ENCODE results near the gene FAM20C. TPM values are rescaled to one million over a fixed set of nuclear protein-coding genes. Genes with fewer than 3 reads are reported as not detected.
"Not testable (repeated sequence)": the region's sequence is repeated elsewhere in the genome, so short reads cannot be mapped to it uniquely, and the experiment has no call there.

FAM20C gene
- total RNA-seq, 3 donors from 2014 or later = 0.47 to 2.0 (median 1.7) TPM

- Mint-ChIP-seq H3K9me3 (no peaks in the 10 kb centered on the region), H3K27me3 (ENCODE audit: low read depth) (peaks cover 43% of the 10 kb centered on the region), H3K4me1 (ENCODE audit: low read depth) (no peaks in the 10 kb centered on the region), H3K4me3 (no peak overlapping the region), H3K36me3 (ENCODE audit: insufficient read depth) (no peaks in the 10 kb centered on the region)
- DNase-seq (no peak), ATAC-seq (no peak)
Observed at GRCh38 chr7:292826-293225, 100.5 kb downstream of the FAM20C start.

GRCh38 chr7:293681-294439 lies 101.5 kb downstream of the FAM20C start:
- DNase-seq (no peak), ATAC-seq (no peak)
- Mint-ChIP-seq H3K27me3 (ENCODE audit: low read depth) (peaks cover 36% of the 10 kb centered on the region), H3K4me3 (no peak overlapping the region), H3K9me3 (no peaks in the 10 kb centered on the region), H3K4me1 (ENCODE audit: low read depth) (no peaks in the 10 kb centered on the region), H3K36me3 (ENCODE audit: insufficient read depth) (no peaks in the 10 kb centered on the region)

GRCh38 chr7:294440-295154 lies 102.2 kb downstream of the FAM20C start:
- ATAC-seq = no peak
- Mint-ChIP-seq H3K9me3 (no peaks in the 10 kb centered on the region), H3K4me1 (ENCODE audit: low read depth) (no peaks in the 10 kb centered on the region), H3K4me3 (no peak overlapping the region), H3K27me3 (ENCODE audit: low read depth) (peaks cover 32% of the 10 kb centered on the region), H3K36me3 (ENCODE audit: insufficient read depth) (no peaks in the 10 kb centered on the region)
- no peak for DNase-seq

GRCh38 chr7:295155-296154 lies 103.1 kb downstream of the FAM20C start:
- no peaks in the 10 kb centered on the region for H3K9me3 Mint-ChIP-seq
- DNase-seq (no peak), ATAC-seq (no peak)
- peaks cover 32% of the 10 kb centered on the region for H3K27me3 Mint-ChIP-seq (ENCODE audit: low read depth)
- H3K4me1 Mint-ChIP-seq (ENCODE audit: low read depth) = no peaks in the 10 kb centered on the region
- H3K4me3 Mint-ChIP-seq = no peak overlapping the region
- no peaks in the 10 kb centered on the region for H3K36me3 Mint-ChIP-seq (ENCODE audit: insufficient read depth)

GRCh38 chr7:296373-296945 lies 104.1 kb downstream of the FAM20C start:
- no peaks in the 10 kb centered on the region for H3K9me3 Mint-ChIP-seq
- H3K4me1 Mint-ChIP-seq (ENCODE audit: low read depth) = no peaks in the 10 kb centered on the region
- ATAC-seq (no peak), DNase-seq (no peak)
- no peaks in the 10 kb centered on the region for H3K36me3 Mint-ChIP-seq (ENCODE audit: insufficient read depth)
- H3K27me3 Mint-ChIP-seq (ENCODE audit: low read depth) = peaks cover 29% of the 10 kb centered on the region
- no peak overlapping the region for H3K4me3 Mint-ChIP-seq

GRCh38 chr7:297141-297540 lies 104.8 kb downstream of the FAM20C start:
- peaks cover 22% of the 10 kb centered on the region for H3K27me3 Mint-ChIP-seq (ENCODE audit: low read depth)
- H3K4me1 Mint-ChIP-seq (ENCODE audit: low read depth); H3K4me3 Mint-ChIP-seq; H3K36me3 Mint-ChIP-seq (ENCODE audit: insufficient read depth); DNase-seq; H3K9me3 Mint-ChIP-seq; ATAC-seq: not testable (repeated sequence)

- DNase-seq (no peak), ATAC-seq (no peak)
- Mint-ChIP-seq H3K27me3 (ENCODE audit: low read depth) (peaks cover 16% of the 10 kb centered on the region), H3K4me3 (no peak overlapping the region), H3K4me1 (ENCODE audit: low read depth) (no peaks in the 10 kb centered on the region), H3K36me3 (ENCODE audit: insufficient read depth) (no peaks in the 10 kb centered on the region), H3K9me3 (no peaks in the 10 kb centered on the region)
Observed at GRCh38 chr7:297611-298374, 105.4 kb downstream of the FAM20C start.

GRCh38 chr7:298375-298702 lies 106.0 kb downstream of the FAM20C start:
- no peak for DNase-seq
- Mint-ChIP-seq H3K27me3 (ENCODE audit: low read depth) (peaks cover 10% of the 10 kb centered on the region), H3K4me1 (ENCODE audit: low read depth) (no peaks in the 10 kb centered on the region), H3K36me3 (ENCODE audit: insufficient read depth) (no peaks in the 10 kb centered on the region), H3K9me3 (no peaks in the 10 kb centered on the region), H3K4me3 (no peak overlapping the region)
- ATAC-seq = no peak

- ATAC-seq (no peak), DNase-seq (no peak)
- Mint-ChIP-seq H3K36me3 (ENCODE audit: insufficient read depth) (no peaks in the 10 kb centered on the region), H3K4me3 (no peak overlapping the region), H3K4me1 (ENCODE audit: low read depth) (no peaks in the 10 kb centered on the region), H3K27me3 (ENCODE audit: low read depth) (peaks cover 8% of the 10 kb centered on the region), H3K9me3 (no peaks in the 10 kb centered on the region)
Observed at GRCh38 chr7:298743-299142, 106.4 kb downstream of the FAM20C start.

- Mint-ChIP-seq H3K27me3 (ENCODE audit: low read depth) (peaks cover 5% of the 10 kb centered on the region), H3K4me3 (no peak overlapping the region), H3K36me3 (ENCODE audit: insufficient read depth) (no peaks in the 10 kb centered on the region), H3K9me3 (no peaks in the 10 kb centered on the region), H3K4me1 (ENCODE audit: low read depth) (no peaks in the 10 kb centered on the region)
- no peak for ATAC-seq
- DNase-seq = no peak
Observed at GRCh38 chr7:299169-299568, 106.8 kb downstream of the FAM20C start.

GRCh38 chr7:299628-300027 lies 107.3 kb downstream of the FAM20C start:
- Mint-ChIP-seq H3K27me3 (ENCODE audit: low read depth) (peaks cover 5% of the 10 kb centered on the region), H3K9me3 (no peaks in the 10 kb centered on the region), H3K36me3 (ENCODE audit: insufficient read depth) (no peaks in the 10 kb centered on the region), H3K4me1 (ENCODE audit: low read depth) (no peaks in the 10 kb centered on the region), H3K4me3 (no peak overlapping the region)
- ATAC-seq = no peak
- DNase-seq = no peak

GRCh38 chr7:300048-300447 lies 107.7 kb downstream of the FAM20C start:
- Mint-ChIP-seq H3K9me3 (no peaks in the 10 kb centered on the region), H3K36me3 (ENCODE audit: insufficient read depth) (no peaks in the 10 kb centered on the region), H3K27me3 (ENCODE audit: low read depth) (peaks cover 4% of the 10 kb centered on the region), H3K4me1 (ENCODE audit: low read depth) (no peaks in the 10 kb centered on the region), H3K4me3 (no peak overlapping the region)
- ATAC-seq (no peak), DNase-seq (no peak)

- no peak for ATAC-seq
- Mint-ChIP-seq H3K4me1 (ENCODE audit: low read depth) (no peaks in the 10 kb centered on the region), H3K27me3 (ENCODE audit: low read depth) (peaks cover 3% of the 10 kb centered on the region), H3K9me3 (no peaks in the 10 kb centered on the region), H3K36me3 (ENCODE audit: insufficient read depth) (no peaks in the 10 kb centered on the region), H3K4me3 (no peak overlapping the region)
- no peak for DNase-seq
Observed at GRCh38 chr7:300546-301290, 108.3 kb downstream of the FAM20C start.
